BE2C (cell line): ENCODE measurements around the gene CNNM2. TPM values are rescaled to one million over a fixed set of nuclear protein-coding genes. Genes with fewer than 3 reads are reported as not detected.
A peak's percentile ranks its signal among the peaks of the same experiment; 100 is the strongest.

ENCODE experiments used
- DNase-seq: peaks from one replicate; pipeline ENCODE4 v3.0.0-alpha.2; 2020
- H3K27me3 ChIP-seq: fragments of 250-450 bp; sonication (Bioruptor Pico); 2 replicates; pipeline ENCODE4 v1.5.1; 2020; ENCODE audit warnings: mild to moderate bottlenecking
- H3K36me3 ChIP-seq: fragments of 250-450 bp; sonication (Bioruptor Pico); 2 replicates; pipeline ENCODE4 v1.5.1; 2020; ENCODE audit warnings: mild to moderate bottlenecking
- H3K4me1 ChIP-seq: fragments of 250-450 bp; sonication (Bioruptor Pico); 2 replicates; pipeline ENCODE4 v1.5.1; 2020
- H3K4me3 ChIP-seq: 2 replicates; pipeline ENCODE4 v1.5.1; 2011; ENCODE audit warnings: low read depth, low read length
- H3K9me3 ChIP-seq: fragments of 250-450 bp; sonication (Bioruptor Pico); 2 replicates; pipeline ENCODE4 v1.5.1; 2020
- polyA plus RNA-seq: library from polyadenylated mRNA; unstranded; fragments of >200 nt; gene quantifications from one replicate; pipeline ENCODE4 v1.2.1, GENCODE V29; 2012; ENCODE audit warnings: low read depth, missing spikeins; ENCODE audit not compliant: insufficient read length, insufficient read depth
- TF ChIP-seq, protein P1 (sequence below): IDR thresholded peaks from 2 replicates; pipeline ENCODE4 v1.5.1; 2012; ENCODE audit warnings: mild to moderate bottlenecking, low read depth, low read length

The CNNM2 gene
- polyA plus RNA-seq = 8.9 TPM

DNA sequence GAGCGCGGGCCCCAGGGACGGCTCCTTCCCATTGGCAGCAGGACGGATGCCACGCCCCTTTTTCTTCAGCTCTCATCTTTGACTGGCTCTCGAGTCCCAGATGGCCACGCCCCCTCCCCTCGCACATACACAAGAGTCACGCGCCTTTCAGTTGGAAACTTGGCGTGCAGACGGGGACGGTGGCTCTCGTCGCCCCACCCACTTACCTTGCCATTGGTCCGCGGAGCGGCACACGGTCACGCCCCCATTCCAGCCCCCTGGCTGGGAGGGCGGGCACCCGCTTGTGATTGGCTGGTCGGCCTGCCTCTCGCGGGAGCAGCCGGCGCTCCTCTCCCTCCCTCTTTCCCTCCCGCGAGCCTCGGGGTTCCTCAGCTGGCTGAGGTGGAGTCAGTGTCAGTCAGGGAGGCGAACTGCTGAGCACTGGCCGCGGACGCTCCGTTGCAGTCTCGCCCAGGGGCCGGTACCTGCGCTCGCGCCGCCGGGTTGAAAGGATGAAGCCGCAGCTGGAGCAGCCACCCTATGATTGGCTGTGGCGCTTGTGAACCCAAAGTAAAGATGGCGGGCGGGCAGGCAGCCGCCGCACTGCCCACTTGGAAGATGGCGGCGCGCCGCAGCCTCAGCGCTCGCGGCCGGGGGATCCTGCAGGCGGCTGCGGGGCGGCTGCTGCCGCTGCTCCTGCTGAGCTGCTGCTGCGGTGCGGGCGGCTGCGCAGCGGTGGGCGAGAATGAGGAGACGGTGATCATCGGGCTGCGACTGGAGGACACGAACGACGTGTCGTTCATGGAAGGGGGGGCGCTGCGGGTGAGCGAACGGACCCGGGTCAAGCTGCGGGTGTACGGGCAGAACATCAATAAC, at the start of gene CNNM2:
Gene CNNM2 (plus strand): TSS at position 333 of the 855 bp plus-strand sequence. CDS start 187 bp downstream, at position 520.
- no peaks in the 10 kb centered on the region for H3K4me1 ChIP-seq
- H3K9me3 ChIP-seq = no peaks in the 10 kb centered on the region
- H3K36me3 ChIP-seq = no peaks in the 10 kb centered on the region
- peak; percentile 100 for DNase-seq
- peak within 1 kb of the TSS; percentile 84 for H3K4me3 ChIP-seq
- H3K27me3 ChIP-seq = no peaks in the 10 kb centered on the region
- TF ChIP-seq, protein P1, sequence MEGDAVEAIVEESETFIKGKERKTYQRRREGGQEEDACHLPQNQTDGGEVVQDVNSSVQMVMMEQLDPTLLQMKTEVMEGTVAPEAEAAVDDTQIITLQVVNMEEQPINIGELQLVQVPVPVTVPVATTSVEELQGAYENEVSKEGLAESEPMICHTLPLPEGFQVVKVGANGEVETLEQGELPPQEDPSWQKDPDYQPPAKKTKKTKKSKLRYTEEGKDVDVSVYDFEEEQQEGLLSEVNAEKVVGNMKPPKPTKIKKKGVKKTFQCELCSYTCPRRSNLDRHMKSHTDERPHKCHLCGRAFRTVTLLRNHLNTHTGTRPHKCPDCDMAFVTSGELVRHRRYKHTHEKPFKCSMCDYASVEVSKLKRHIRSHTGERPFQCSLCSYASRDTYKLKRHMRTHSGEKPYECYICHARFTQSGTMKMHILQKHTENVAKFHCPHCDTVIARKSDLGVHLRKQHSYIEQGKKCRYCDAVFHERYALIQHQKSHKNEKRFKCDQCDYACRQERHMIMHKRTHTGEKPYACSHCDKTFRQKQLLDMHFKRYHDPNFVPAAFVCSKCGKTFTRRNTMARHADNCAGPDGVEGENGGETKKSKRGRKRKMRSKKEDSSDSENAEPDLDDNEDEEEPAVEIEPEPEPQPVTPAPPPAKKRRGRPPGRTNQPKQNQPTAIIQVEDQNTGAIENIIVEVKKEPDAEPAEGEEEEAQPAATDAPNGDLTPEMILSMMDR = no peak

DNA sequence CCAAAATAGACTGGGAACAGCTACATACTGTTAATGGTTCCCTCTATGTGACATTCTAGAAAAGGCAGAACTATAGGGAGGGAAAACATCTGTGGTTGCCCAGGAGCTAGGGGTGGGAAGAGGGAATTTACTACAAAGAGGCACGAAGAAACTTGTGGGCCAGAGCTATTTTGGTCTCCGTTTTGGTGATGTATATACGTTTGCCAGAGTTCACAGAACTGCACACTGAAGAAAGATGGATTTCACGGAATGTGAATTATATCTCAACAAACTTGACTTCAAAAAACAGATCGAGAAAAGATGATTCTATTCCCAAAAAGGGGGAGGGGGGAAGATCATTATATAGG, 49.2 kb upstream of the CNNM2 start:
- DNase-seq = no peak

DNA sequence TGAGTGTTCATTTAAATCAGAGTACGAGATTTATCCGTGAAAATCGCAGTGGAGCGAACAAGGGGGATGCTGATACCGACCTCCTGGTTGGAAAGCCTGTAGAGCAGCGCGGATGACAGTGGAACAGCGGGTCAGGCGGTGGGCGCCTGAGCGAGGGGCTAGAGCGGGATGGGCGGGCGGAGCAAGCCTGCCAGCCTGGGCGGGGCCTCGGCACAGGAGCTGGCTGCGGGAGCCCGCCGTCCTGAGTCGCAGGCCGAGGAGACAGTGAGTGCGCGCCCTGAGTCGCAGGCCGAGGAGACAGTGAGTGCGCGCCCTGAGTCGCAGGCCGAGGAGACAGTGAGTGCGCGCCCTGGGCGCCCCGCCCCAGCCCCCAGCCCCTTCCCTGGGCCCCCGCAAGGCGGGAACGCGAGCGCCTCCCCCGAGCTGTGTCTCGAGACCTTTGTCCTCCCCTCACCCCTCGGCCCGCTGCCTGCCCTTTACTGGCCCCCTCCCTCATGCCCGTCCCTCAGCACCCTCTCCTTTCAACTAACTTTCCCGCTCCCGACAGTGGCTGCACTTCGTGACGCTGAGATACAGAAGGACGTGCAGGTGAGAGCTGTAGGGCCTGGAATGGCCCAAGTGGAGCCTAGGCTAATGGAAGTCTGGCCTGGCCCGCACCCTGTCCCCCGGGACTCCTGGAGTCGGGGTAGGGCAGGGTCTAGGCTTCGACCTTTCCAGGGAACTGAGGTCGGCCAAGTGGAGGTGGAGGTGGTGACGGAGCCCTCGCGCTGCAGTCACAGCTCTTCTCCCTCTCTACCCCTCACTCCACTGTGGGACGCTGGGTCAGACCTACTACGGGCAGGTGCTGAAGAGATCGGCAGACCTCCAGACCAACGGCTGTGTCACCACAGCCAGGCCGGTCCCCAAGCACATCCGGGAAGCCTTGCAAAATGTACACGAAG, 48.6 kb upstream of the CNNM2 start, which contains the start of gene AS3MT:
Gene AS3MT (plus strand): TSS at position 213 of the 941 bp plus-strand sequence. CDS start 123 bp downstream, at position 336.
- Histone ChIP-seq H3K36me3 (no peaks in the 10 kb centered on the region), H3K9me3 (no peaks in the 10 kb centered on the region), H3K4me1 (no peaks in the 10 kb centered on the region), H3K4me3 (peak within 1 kb of the TSS; percentile 62), H3K27me3 (no peaks in the 10 kb centered on the region)
- TF ChIP-seq, protein P1 = no peak
- DNase-seq = peak; percentile 85

More for the DNA sequence above, 49.2 kb upstream of the CNNM2 start:
- Histone ChIP-seq H3K27me3 (no peaks in the 10 kb centered on the region), H3K36me3 (no peaks in the 10 kb centered on the region), H3K4me1 (no peaks in the 10 kb centered on the region), H3K9me3 (no peaks in the 10 kb centered on the region), H3K4me3 (peak overlapping the region; percentile 62)
- TF ChIP-seq, protein P1 = no peak

DNA sequence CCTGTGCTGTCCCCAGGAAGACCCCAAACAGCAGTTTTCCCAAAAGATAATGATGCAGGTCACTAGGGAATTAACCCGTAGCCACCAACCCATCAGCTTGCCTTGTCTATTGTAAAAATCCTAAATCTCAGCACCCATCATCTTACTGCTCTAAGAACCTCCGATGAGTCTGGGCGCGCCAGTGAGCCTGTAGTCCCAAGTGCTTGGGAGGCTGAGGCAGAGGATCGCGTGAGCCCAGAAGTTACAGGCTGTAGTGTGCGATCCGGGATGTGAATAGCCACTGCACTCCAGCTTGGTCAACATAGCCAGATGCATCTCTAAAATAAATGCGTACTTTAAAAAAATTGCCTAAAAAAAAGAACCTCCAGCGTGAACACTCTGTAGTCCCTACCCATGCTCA, 47.9 kb upstream of the CNNM2 start:
- Histone ChIP-seq H3K9me3 (no peaks in the 10 kb centered on the region), H3K27me3 (no peaks in the 10 kb centered on the region), H3K4me1 (no peaks in the 10 kb centered on the region), H3K36me3 (no peaks in the 10 kb centered on the region), H3K4me3 (peak overlapping the region; percentile 62)
- DNase-seq = no peak
- TF ChIP-seq, protein P1 = no peak

DNA sequence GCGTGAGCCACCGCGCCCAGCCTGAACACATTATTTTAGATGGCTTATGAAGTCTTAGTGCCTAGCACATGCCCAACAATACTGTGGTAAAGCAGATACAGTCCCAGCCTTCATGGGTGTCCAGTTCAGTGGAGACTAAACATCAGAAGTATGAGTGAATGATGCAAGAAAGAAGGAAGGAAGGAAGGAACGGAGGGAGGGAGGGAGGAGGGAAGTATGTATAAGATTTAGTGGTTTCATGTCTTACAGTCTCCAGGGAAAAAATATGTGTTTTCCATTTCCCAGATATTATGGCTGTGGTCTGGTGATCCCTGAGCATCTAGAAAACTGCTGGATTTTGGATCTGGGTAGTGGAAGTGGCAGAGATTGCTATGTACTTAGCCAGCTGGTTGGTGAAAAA, 45.9 kb upstream of the CNNM2 start:
- Histone ChIP-seq H3K9me3 (no peaks in the 10 kb centered on the region), H3K4me1 (no peaks in the 10 kb centered on the region), H3K27me3 (no peaks in the 10 kb centered on the region), H3K4me3 (no peak overlapping the region), H3K36me3 (no peaks in the 10 kb centered on the region)
- TF ChIP-seq, protein P1 = no peak
- DNase-seq = no peak
